GM21786 (cell line): ENCODE results near the gene ULBP2.
"Not testable (repeated sequence)": the region's sequence is repeated elsewhere in the genome, so short reads cannot be mapped to it uniquely, and the experiment has no call there.

Experiments used
- ATAC-seq: cut with Tn5 transposase; IDR thresholded peaks from one replicate; pipeline ENCODE4 v1.9.1; 2021; ENCODE audit not compliant: unreplicated experiment

ULBP2 gene

GRCh38 chr6:149966319-149966718 lies 24.5 kb downstream of the ULBP2 start:
- ATAC-seq: not testable (repeated sequence)

DNA sequence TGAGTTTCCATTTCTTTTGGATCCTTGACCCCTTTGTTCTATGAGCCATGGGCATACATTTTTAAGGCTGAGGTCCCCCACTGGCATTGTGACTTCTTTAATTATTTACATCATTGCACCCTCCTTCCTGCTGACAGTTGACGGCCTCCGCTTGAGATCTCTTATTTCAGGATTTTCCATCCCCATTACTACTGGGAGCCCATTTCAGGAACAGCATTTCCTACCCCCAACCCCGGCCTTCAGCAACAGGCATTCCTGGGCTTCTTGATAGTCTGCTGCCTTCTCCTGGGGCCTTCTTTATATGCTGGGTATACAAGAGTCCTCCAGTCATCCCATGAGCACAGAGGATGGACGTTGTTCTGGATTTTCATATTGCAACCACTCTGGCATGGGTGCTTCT lies 25.8 kb downstream of the ULBP2 start:
- ATAC-seq: no peak

DNA sequence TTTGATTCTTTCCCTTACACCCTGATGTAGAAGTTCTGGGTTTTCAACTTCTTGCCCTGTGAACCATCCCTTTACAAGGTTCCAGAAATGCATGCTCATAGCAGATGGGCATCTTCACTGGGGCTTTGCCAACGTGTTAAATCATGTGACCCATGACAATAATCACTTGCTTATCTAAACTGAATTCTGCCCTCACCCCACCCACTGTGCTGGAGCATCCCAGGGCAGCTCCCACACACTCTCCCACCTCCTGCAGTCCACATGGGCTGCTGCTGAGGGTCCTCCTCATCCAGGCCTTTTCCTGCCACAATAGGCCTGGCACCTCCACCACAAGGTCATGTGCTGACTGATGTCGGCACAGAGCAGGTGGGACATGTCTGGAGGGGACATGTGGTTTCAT lies 26.2 kb downstream of the ULBP2 start:
- ATAC-seq: not testable (repeated sequence)

GRCh38 chr6:149968909-149969308 lies 27.1 kb downstream of the ULBP2 start:
- not testable (repeated sequence) for ATAC-seq

DNA sequence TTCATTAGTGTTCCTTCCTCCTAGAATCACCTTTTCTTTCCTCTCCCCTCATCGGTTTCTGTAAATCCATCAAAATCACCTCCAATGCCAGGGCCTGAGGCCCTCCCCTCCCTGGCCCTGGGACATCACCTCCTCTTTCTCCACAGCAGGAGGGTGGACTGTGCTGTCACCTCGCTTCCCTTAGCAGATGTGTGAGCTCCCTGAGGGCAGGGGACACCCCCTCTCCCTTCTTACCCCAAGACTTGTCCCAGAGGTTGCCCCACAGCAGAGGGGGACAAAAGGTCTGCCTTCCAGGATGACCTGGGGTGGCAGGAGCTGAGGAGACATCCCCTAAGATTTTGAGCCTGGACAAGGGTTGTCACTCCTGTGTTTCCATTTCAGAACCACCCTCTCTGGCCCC lies 27.8 kb downstream of the ULBP2 start:
- ATAC-seq: no peak

DNA sequence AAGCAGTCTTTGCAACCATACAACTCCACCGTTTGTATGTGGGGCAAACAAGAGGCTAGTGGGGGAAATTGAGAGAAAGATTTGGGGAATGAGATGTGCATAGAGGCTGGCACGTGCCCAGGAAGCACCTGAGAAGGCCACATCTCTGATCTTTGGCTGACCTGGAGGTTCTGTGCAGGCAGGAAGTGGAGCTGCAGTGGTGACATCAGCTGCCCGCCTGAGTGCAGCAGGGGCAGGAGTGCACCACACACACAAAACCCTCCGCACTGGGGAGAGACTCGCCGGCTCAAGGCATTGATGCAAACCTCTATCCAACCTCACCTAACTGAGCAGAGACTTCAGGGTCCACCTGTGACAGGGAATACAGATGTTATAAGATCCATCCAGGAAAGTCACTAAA lies 32.6 kb downstream of the ULBP2 start:
- ATAC-seq: not testable (repeated sequence)

DNA sequence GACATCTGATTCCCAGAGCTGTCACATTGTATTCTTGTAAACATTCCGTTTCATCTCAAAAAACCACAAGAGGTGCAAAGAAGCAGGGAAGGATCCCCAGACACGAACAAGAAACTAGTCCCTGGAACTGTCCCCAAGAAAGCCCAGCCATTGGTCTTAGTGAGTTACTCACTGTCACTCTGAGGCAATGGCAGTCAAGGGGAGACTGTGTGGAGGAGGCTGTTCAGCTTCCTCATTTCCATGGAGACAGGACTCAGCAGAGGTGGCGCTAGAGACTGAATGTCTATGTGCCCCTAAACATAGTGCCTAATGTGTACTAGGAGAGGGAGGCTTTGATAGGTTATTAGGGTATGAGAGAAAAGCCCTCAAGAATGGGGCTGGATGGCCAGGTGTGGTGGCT lies 33.0 kb downstream of the ULBP2 start:
- ATAC-seq: no peak

GRCh38 chr6:149975400-149975799 lies 33.6 kb downstream of the ULBP2 start:
- no peak for ATAC-seq

- no peak for ATAC-seq
Observed at GRCh38 chr6:149977221-149977620, 35.4 kb downstream of the ULBP2 start.

DNA sequence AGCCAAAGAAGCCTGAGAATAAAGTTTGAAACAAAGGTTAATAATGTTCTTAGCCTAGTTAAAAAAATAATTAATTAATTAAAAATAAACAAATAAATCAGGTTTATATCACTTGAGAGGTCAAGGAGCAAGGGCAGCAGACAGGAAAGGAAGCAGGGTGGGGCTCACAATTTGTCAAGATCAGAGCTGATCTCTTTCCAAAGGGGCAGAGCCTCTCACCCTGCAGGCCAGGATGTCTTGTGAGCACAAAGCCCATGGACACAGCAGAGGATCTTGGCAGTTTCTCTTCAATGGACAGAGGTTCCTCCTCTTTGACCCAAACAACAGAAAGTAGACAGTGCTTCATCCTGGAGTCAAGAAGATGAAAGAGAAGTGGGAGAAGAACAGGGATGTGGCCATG lies 36.8 kb downstream of the ULBP2 start:
- ATAC-seq: no peak

- no peak for ATAC-seq
Observed at GRCh38 chr6:149979293-149979692, 37.5 kb downstream of the ULBP2 start.

- ATAC-seq: no peak
Observed at GRCh38 chr6:149983145-149983544, 41.3 kb downstream of the ULBP2 start.

DNA sequence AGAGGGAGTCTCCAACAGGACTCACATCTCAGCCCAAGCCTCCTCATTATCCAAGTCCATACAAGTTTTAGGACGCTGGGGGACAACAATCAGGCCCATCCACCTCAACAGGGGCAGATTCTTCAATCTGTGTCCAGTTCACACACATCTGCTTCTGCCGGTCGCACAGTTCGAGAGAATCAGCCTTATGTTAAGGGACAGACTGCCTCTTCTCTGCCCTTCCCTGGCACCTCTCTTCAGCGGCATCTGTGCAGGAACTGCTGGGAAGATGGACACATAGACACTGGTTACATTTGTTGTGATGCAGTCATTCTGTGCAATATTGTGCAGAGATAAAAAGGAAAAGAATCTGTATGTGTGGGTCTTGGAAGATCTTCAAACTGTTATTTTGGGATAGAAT lies 43.0 kb downstream of the ULBP2 start:
- ATAC-seq: no peak

DNA sequence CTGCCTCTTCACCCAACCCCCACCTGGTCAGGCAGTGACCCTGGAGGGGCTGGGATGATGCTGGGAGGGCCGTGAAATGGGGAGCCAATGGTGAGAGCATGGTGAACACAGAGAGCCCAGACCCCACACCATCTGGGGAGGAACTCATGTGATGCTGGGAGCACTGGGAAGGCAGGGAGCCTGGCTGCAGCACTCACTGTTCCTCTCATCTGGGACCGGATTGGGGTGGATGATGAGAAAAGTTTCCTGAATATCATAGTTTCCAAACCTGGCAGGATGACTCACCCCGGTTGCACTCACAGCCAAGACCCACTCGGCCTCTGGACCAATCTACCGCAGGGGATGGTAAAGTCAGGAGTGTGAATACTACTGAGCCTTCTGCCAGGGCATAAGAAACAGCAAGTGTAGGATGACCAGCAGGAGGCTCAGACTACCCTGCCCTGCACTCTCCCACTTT lies 43.7 kb downstream of the ULBP2 start:
- ATAC-seq: no peak

DNA sequence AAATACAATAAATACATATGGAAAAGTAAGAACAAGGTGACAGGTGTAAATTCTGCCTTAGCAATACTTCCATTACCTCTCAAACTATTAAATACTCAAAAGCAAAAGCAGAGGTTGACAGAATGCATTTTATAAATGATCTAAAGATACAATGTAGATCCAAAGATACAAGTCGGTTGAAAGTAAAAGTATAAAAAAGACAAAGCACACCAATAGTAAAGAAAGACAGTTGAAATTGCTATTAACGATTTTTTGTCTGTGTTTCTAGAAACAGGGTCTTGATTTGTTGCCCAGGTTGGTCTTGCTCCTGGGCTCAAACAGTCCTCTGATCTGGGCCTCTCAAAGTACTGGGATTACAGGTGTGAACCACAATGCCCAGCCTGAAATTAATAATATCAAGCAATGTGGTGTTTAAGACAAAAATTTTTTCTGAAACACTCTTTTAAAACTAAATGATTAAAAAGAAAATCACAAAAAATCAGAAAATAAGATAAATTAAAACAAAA lies 45.8 kb downstream of the ULBP2 start:
- ATAC-seq: no peak

GRCh38 chr6:149988550-149989346 lies 46.9 kb downstream of the ULBP2 start:
- no peak for ATAC-seq

GRCh38 chr6:149990212-149990660 lies 48.4 kb downstream of the ULBP2 start:
- no peak for ATAC-seq

- no peak for ATAC-seq
Observed at GRCh38 chr6:149990661-149991471, 49.1 kb downstream of the ULBP2 start.

DNA sequence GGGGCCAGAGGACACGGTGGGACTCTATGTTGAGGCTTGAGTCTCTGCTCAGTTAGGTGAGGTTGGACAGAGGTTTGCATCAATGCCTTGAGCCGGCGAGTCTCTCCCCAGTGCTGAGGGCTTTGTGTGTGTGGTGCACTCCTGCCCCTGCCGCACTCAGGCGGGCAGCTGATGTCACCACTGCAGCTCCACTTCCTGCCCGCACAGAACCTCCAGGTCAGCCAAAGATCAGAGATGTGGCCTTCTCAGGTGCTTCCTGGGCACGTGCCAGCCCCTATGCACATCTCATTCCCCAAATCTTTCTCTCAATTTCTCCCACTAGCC lies 49.6 kb downstream of the ULBP2 start:
- not testable (repeated sequence) for ATAC-seq

- ATAC-seq: no peak
Observed at GRCh38 chr6:149991838-149992237, 50.0 kb downstream of the ULBP2 start.

DNA sequence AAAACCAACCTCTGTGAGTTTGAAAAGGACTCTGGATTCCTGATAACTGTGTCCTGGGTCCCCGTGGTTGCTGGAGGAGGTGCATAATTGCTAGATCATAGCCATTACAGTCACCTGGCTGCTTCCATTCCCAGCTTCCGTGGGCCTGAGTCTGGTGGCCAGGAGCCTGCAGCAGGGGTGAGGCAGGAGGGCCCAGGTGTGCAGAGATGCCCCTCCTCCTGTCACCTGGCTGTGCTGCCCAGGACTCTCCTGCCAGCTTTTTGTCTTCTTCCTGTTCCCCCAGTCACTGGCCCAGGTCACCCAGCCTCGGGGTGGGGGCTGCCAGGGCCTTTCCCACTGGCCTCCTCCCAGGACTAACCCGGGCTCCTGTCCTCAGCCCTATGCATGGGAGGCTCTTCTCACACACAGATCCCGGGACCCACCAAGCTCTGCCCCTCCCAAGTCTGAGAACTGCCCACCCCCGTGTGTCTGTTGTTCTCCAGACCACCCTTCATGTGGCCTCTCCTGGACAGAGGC lies 53.5 kb downstream of the ULBP2 start:
- no peak for ATAC-seq

GRCh38 chr6:149995971-149996370 lies 54.2 kb downstream of the ULBP2 start:
- no peak for ATAC-seq
